COR-L47 (cell line): ENCODE data around the gene OR2A2.

Experiments
- DNase-seq: peaks from one replicate; lab custom pipeline; 2025; lab: John Stamatoyannopoulos, UW

OR2A2 gene

GRCh38 chr7:144142187-144142586, 32.8 kb downstream of the OR2A2 start:
- DNase-seq = no peak

- DNase-seq = no peak
Measured at GRCh38 chr7:144144426-144144825, 35.0 kb downstream of the OR2A2 start.

GRCh38 chr7:144148224-144148827, 38.9 kb downstream of the OR2A2 start:
- no peak for DNase-seq

GRCh38 chr7:144158861-144159260, 49.5 kb downstream of the OR2A2 start:
- DNase-seq = no peak
